Measurements from ENCODE around the gene PDE1A.

The PDE1A gene

DNA sequence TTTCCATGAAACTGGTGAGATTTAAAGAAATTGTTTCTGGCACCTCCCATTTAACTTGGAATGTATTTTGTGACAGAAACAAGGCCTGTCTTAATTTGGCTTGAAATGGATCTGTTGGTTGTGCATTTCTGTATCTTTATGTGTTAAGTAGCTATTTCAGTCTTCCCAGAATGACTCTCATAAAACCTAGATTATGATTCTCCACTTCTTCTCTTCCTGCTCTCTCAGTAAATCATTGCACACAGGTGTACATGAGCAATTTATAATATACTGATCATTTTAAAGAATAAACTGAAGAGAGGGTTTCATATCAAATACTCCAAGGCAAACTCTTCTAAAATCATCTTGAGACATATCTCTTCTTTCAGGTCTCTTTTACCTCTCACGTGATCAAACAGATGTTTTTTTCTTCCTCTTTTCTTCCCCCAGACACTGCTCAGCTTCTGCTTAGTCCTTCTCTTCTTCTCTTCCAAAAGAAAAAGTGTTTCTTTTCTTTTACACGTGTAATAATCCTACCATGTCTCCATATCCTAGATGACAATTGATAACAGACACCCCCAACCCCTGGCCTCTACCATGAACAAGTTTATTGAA, 329.2 kb downstream of the PDE1A start:
- H3K9me3 ChIP-seq (ENCODE audit: insufficient read depth, low read depth, low read length), result no peaks in the 10 kb centered on the region
- H3K9ac ChIP-seq (ENCODE audit: low read depth, low read length), result no peak overlapping the region
- no peaks in the 10 kb centered on the region for H3K36me3 ChIP-seq (ENCODE audit: insufficient read depth, low read length)
- 92% methylated on average over 2 of the region's 2 CpGs for WGBS
- H3K27me3 ChIP-seq (ENCODE audit: insufficient read depth, low read length), result no peaks in the 10 kb centered on the region
- no peak overlapping the region for H3K27ac ChIP-seq (ENCODE audit: low read depth, low read length)
- H3K4me1 ChIP-seq (ENCODE audit: insufficient read depth, low read length), result peaks cover 6% of the 10 kb centered on the region
- no peak overlapping the region for H3K4me3 ChIP-seq (ENCODE audit: low read length)

DNA sequence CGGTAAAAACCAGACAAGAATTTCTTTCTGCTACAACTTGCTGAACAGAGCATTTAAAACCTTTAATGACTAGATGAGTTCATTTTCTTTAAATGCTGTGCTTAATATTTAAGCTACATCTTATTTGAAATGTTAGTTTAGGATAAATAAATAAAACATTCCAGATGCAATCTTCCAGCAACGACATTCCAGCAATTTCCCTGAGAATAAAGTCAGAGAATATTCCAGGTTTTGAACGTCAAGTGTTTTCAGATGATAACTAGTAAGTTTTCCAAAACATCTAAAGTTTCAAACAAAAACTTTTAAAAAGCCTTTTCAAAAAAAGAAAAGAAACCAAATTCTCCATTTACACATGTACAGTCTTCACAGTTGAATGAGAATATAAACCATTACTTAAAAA, 336.4 kb downstream of the PDE1A start:
- no peak overlapping the region for H3K4me3 ChIP-seq (ENCODE audit: low read length)
- H3K4me1 ChIP-seq (ENCODE audit: insufficient read depth, low read length), result peaks cover 4% of the 10 kb centered on the region; the same call in 1 of the 2 replicates
- no peaks in the 10 kb centered on the region for H3K27me3 ChIP-seq (ENCODE audit: insufficient read depth, low read length)
- H3K36me3 ChIP-seq (ENCODE audit: insufficient read depth, low read length), result no peaks in the 10 kb centered on the region
- no peaks in the 10 kb centered on the region for H3K9me3 ChIP-seq (ENCODE audit: insufficient read depth, low read depth, low read length)
- 93% methylated on average over 2 of the region's 3 CpGs for WGBS
- H3K27ac ChIP-seq (ENCODE audit: low read depth, low read length), result no peak overlapping the region
- no peak overlapping the region for H3K9ac ChIP-seq (ENCODE audit: low read depth, low read length)

Data from HUES64 (cell line).